HEK293T (cell line): ENCODE results near the gene INPP1.

Experiments
- BHLHE40 ChIP-seq: fragments of 450-650 bp; IDR thresholded peaks from 2 replicates; pipeline ENCODE4 v1.6.1; 2016; ENCODE audit warnings: mild to moderate bottlenecking, moderate library complexity, borderline replicate concordance
- ELF4 ChIP-seq: fragments of 450-650 bp; IDR thresholded peaks from 2 replicates; pipeline ENCODE4 v1.6.1; 2017; ENCODE audit warnings: antibody characterized with exemption
- FOXA1 ChIP-seq: fragments of 450-650 bp; IDR thresholded peaks from 2 replicates; pipeline ENCODE4 v1.6.1; 2016; ENCODE audit warnings: mild to moderate bottlenecking
- FOXK2 ChIP-seq: fragments of 450-650 bp; IDR thresholded peaks from 2 replicates; pipeline ENCODE4 v1.6.1; 2016; ENCODE audit warnings: mild to moderate bottlenecking
- FOXM1 ChIP-seq: fragments of 450-650 bp; IDR thresholded peaks from 2 replicates; pipeline ENCODE4 v1.6.1; 2017; ENCODE audit warnings: mild to moderate bottlenecking, borderline replicate concordance
- HDGF ChIP-seq: fragments of 450-650 bp; IDR thresholded peaks from 2 replicates; pipeline ENCODE4 v1.6.1; 2017; ENCODE audit warnings: antibody characterized with exemption, borderline replicate concordance
- L3MBTL2 ChIP-seq: fragments of 450-650 bp; conservative IDR thresholded peaks from 2 replicates; pipeline ENCODE4 v1.6.1; 2016; ENCODE audit warnings: mild to moderate bottlenecking
- LEF1 ChIP-seq: fragments of 450-650 bp; IDR thresholded peaks from 2 replicates; pipeline ENCODE4 v1.6.1; 2017; ENCODE audit warnings: mild to moderate bottlenecking, borderline replicate concordance
- NFRKB ChIP-seq: fragments of 450-650 bp; IDR thresholded peaks from 2 replicates; pipeline ENCODE4 v1.6.1; 2016; ENCODE audit warnings: mild to moderate bottlenecking, moderate library complexity
- SP1 ChIP-seq: fragments of 450-650 bp; IDR thresholded peaks from 2 replicates; pipeline ENCODE4 v1.6.1; 2017
- SUZ12 ChIP-seq: fragments of 450-650 bp; IDR thresholded peaks from 2 replicates; pipeline ENCODE4 v1.6.1; 2016; ENCODE audit warnings: mild to moderate bottlenecking
- TARDBP ChIP-seq: fragments of 450-650 bp; IDR thresholded peaks from 2 replicates; pipeline ENCODE4 v1.6.1; 2016
- ZNF384 ChIP-seq: fragments of 450-650 bp; IDR thresholded peaks from 2 replicates; pipeline ENCODE4 v1.6.1; 2016
- TF ChIP-seq, protein P1 (sequence below): fragments of 450-650 bp; IDR thresholded peaks from 2 replicates; pipeline ENCODE4 v1.6.1; 2016

DNA sequence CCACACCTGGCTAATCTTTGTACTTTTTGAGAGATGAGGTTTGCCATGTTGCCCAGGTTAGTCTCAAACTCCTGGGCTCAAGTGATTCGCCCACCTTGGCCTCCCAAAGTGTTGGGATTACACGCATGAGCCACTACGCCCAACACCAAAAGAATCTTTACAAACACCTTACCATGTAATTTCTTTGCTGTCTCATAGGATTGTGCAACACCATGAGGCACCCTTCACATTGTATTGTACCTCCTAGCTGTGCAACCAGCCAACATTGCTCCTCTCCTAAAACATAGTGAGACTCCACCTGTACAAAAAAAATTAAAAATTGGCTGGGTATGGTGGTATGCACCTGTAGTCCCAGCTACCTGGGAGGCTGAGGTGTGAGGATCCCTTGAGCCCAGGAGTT lies 61.7 kb downstream of the INPP1 start:
- TF ChIP-seq NFRKB, result no peak
- TF ChIP-seq ELF4, result no peak
- no peak for TF ChIP-seq HDGF
- TF ChIP-seq BHLHE40, result no peak
- TF ChIP-seq ZNF384, result no peak
- no peak for TF ChIP-seq FOXM1
- no peak for TF ChIP-seq FOXK2
- TF ChIP-seq FOXA1, result no peak
- no peak for TF ChIP-seq SP1
- no peak for TF ChIP-seq TARDBP
- no peak for TF ChIP-seq SUZ12
- TF ChIP-seq, protein P1, sequence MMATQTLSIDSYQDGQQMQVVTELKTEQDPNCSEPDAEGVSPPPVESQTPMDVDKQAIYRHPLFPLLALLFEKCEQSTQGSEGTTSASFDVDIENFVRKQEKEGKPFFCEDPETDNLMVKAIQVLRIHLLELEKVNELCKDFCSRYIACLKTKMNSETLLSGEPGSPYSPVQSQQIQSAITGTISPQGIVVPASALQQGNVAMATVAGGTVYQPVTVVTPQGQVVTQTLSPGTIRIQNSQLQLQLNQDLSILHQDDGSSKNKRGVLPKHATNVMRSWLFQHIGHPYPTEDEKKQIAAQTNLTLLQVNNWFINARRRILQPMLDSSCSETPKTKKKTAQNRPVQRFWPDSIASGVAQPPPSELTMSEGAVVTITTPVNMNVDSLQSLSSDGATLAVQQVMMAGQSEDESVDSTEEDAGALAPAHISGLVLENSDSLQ, result no peak
- no peak for TF ChIP-seq LEF1
- TF ChIP-seq L3MBTL2, result no peak
